IPS-15b (cell line): ENCODE data around the gene GAS5.
"Not testable (repeated sequence)": the region's sequence is repeated elsewhere in the genome, so short reads cannot be mapped to it uniquely, and the experiment has no call there.

Experiments used
- H3K27me3 ChIP-seq: one replicate; pipeline ENCODE4 v1.6.1; 2013; ENCODE audit warnings: low read length; ENCODE audit not compliant: control insufficient read depth, insufficient read depth
- H3K36me3 ChIP-seq: one replicate; pipeline ENCODE4 v1.6.1; 2013; ENCODE audit warnings: low read length; ENCODE audit not compliant: control insufficient read depth, insufficient read depth
- H3K4me1 ChIP-seq: one replicate; pipeline ENCODE4 v1.6.1; 2013; ENCODE audit warnings: mild to moderate bottlenecking, low read length; ENCODE audit not compliant: control insufficient read depth, insufficient read depth
- H3K4me3 ChIP-seq: one replicate; pipeline ENCODE4 v1.5.1; 2013; ENCODE audit warnings: low read depth, low read length
- H3K9ac ChIP-seq: one replicate; pipeline ENCODE4 v1.6.1; 2013; ENCODE audit warnings: low read depth, mild to moderate bottlenecking, low read length
- H3K9me3 ChIP-seq: one replicate; pipeline ENCODE4 v1.6.1; 2013; ENCODE audit warnings: mild to moderate bottlenecking, low read length; ENCODE audit not compliant: control insufficient read depth, insufficient read depth

GAS5 gene

GRCh38 chr1:173859547-173859946, 8.2 kb downstream of the GAS5 start:
- H3K9me3 ChIP-seq, H3K9ac ChIP-seq, H3K4me1 ChIP-seq, H3K4me3 ChIP-seq, H3K27me3 ChIP-seq: not testable (repeated sequence)
- H3K36me3 ChIP-seq = peaks cover 18% of the 10 kb centered on the region

GRCh38 chr1:173857363-173857917, 10.3 kb downstream of the GAS5 start:
- H3K9me3 ChIP-seq = no peaks in the 10 kb centered on the region
- H3K9ac ChIP-seq = no peak overlapping the region
- H3K36me3 ChIP-seq = peaks cover 2% of the 10 kb centered on the region
- H3K4me1 ChIP-seq = peaks cover 9% of the 10 kb centered on the region
- no peak overlapping the region for H3K4me3 ChIP-seq
- H3K27me3 ChIP-seq = no peaks in the 10 kb centered on the region

- peaks cover 9% of the 10 kb centered on the region for H3K4me1 ChIP-seq
- no peak overlapping the region for H3K4me3 ChIP-seq
- H3K9me3 ChIP-seq = no peaks in the 10 kb centered on the region
- no peak overlapping the region for H3K9ac ChIP-seq
- no peaks in the 10 kb centered on the region for H3K27me3 ChIP-seq
- H3K36me3 ChIP-seq = peaks cover 2% of the 10 kb centered on the region
These were observed 10.9 kb downstream of the GAS5 start for GRCh38 chr1:173856903-173857302.

GRCh38 chr1:173856014-173856413, 11.8 kb downstream of the GAS5 start:
- Histone ChIP-seq H3K4me1 (peaks cover 9% of the 10 kb centered on the region), H3K9me3 (no peaks in the 10 kb centered on the region), H3K27me3 (no peaks in the 10 kb centered on the region), H3K9ac (no peak overlapping the region), H3K36me3 (peaks cover 2% of the 10 kb centered on the region), H3K4me3 (no peak overlapping the region)

- peaks cover 2% of the 10 kb centered on the region for H3K36me3 ChIP-seq
These were observed 14.7 kb downstream of the GAS5 start for GRCh38 chr1:173853074-173853473.

GRCh38 chr1:173852105-173852504, 15.7 kb downstream of the GAS5 start:
- Histone ChIP-seq H3K4me3 (no peak overlapping the region), H3K4me1 (peaks cover 9% of the 10 kb centered on the region), H3K9me3 (no peaks in the 10 kb centered on the region), H3K27me3 (no peaks in the 10 kb centered on the region), H3K36me3 (no peaks in the 10 kb centered on the region), H3K9ac (no peak overlapping the region)

More at GRCh38 chr1:173853074-173853473, 14.7 kb downstream of the GAS5 start:
- H3K9me3 ChIP-seq = no peaks in the 10 kb centered on the region
- H3K4me3 ChIP-seq = no peak overlapping the region
- no peaks in the 10 kb centered on the region for H3K27me3 ChIP-seq
- no peak overlapping the region for H3K9ac ChIP-seq
- peaks cover 9% of the 10 kb centered on the region for H3K4me1 ChIP-seq

- Histone ChIP-seq H3K36me3 (peaks cover 4% of the 10 kb centered on the region), H3K9me3 (no peaks in the 10 kb centered on the region), H3K4me3 (no peak overlapping the region), H3K27me3 (no peaks in the 10 kb centered on the region), H3K9ac (no peak overlapping the region), H3K4me1 (no peaks in the 10 kb centered on the region)
These were observed 35.0 kb downstream of the GAS5 start for GRCh38 chr1:173832748-173833147.

- H3K9ac ChIP-seq = no peak overlapping the region
- no peaks in the 10 kb centered on the region for H3K27me3 ChIP-seq
- no peak overlapping the region for H3K4me3 ChIP-seq
- peaks cover 2% of the 10 kb centered on the region for H3K4me1 ChIP-seq
- H3K9me3 ChIP-seq = no peaks in the 10 kb centered on the region
- no peaks in the 10 kb centered on the region for H3K36me3 ChIP-seq
These were observed 40.2 kb downstream of the GAS5 start for GRCh38 chr1:173827611-173828010.

- peak within 1 kb of the TSS; percentile 89 for H3K9ac ChIP-seq
- H3K4me1 ChIP-seq = peaks cover 2% of the 10 kb centered on the region
- no peaks in the 10 kb centered on the region for H3K36me3 ChIP-seq
- H3K9me3 ChIP-seq = no peaks in the 10 kb centered on the region
- no peaks in the 10 kb centered on the region for H3K27me3 ChIP-seq
- peak within 1 kb of the TSS; percentile 84 for H3K4me3 ChIP-seq
These were observed 43.3 kb downstream of the GAS5 start, which contains the start of the genes CENPL and DARS2 for GRCh38 chr1:173824315-173825081. CENPL (minus strand) TSS chr1:173824883; CDS start chr1:173811299, 13,584 bp downstream. DARS2 (plus strand) TSS chr1:173824673; CDS start chr1:173825230, 557 bp downstream.

GRCh38 chr1:173823781-173824314, 43.9 kb downstream of the GAS5 start:
- H3K36me3 ChIP-seq = peaks cover 1% of the 10 kb centered on the region
- H3K4me1 ChIP-seq = peaks cover 2% of the 10 kb centered on the region
- H3K9me3 ChIP-seq = no peaks in the 10 kb centered on the region
- peak overlapping the region; percentile 89 for H3K9ac ChIP-seq
- H3K4me3 ChIP-seq = peak overlapping the region; percentile 84
- H3K27me3 ChIP-seq = no peaks in the 10 kb centered on the region

- H3K4me1 ChIP-seq = no peaks in the 10 kb centered on the region
- H3K36me3 ChIP-seq = peaks cover 5% of the 10 kb centered on the region
- no peaks in the 10 kb centered on the region for H3K9me3 ChIP-seq
- H3K27me3 ChIP-seq = no peaks in the 10 kb centered on the region
- H3K4me3 ChIP-seq = no peak overlapping the region
- no peak overlapping the region for H3K9ac ChIP-seq
These were observed 46.1 kb downstream of the GAS5 start for GRCh38 chr1:173821680-173822079.

GRCh38 chr1:173818459-173818858, 49.3 kb downstream of the GAS5 start:
- Histone ChIP-seq H3K36me3 (peaks cover 5% of the 10 kb centered on the region), H3K9me3 (no peaks in the 10 kb centered on the region), H3K9ac (no peak overlapping the region), H3K4me3 (no peak overlapping the region), H3K27me3 (no peaks in the 10 kb centered on the region), H3K4me1 (no peaks in the 10 kb centered on the region)
